ENCODE results near the gene KRTAP5-11. TPM values are rescaled to one million over a fixed set of nuclear protein-coding genes. Genes with fewer than 3 reads are reported as not detected.

Gene KRTAP5-11
- total RNA-seq, 1 donor from 2014 or later = not detected

GRCh38 chr11:71557257-71557656, 25.4 kb downstream of the KRTAP5-11 start:
- Histone ChIP-seq H3K36me3 (ENCODE audit: control insufficient read depth in 3 of 3, insufficient read depth in 3 of 3, low read length in 3 of 3) (no peaks in the 10 kb centered on the region), H3K4me1 (ENCODE audit: control insufficient read depth in 3 of 3, insufficient read depth in 3 of 3, low read length in 3 of 3) (no peaks in the 10 kb centered on the region), H3K9me3 (ENCODE audit: control insufficient read depth in 3 of 3, low read length in 3 of 3) (no peaks in the 10 kb centered on the region), H3K4me3 (ENCODE audit: low read length in 3 of 3) (no peak overlapping the region), H3K27ac (ENCODE audit: low read depth, low read length) (no peak overlapping the region), H3K27me3 (ENCODE audit: control insufficient read depth in 3 of 3, insufficient read depth in 3 of 3, low read length in 3 of 3) (no peaks in the 10 kb centered on the region), H3K9ac (ENCODE audit: low read depth in 1 of 3, low read length in 3 of 3) (no peak overlapping the region)

GRCh38 chr11:71556018-71556417, 26.7 kb downstream of the KRTAP5-11 start:
- Histone ChIP-seq H3K4me1 (ENCODE audit: control insufficient read depth in 3 of 3, insufficient read depth in 3 of 3, low read length in 3 of 3) (no peaks in the 10 kb centered on the region), H3K4me3 (ENCODE audit: low read length in 3 of 3) (no peak overlapping the region), H3K36me3 (ENCODE audit: control insufficient read depth in 3 of 3, insufficient read depth in 3 of 3, low read length in 3 of 3) (no peaks in the 10 kb centered on the region), H3K27me3 (ENCODE audit: control insufficient read depth in 3 of 3, insufficient read depth in 3 of 3, low read length in 3 of 3) (no peaks in the 10 kb centered on the region), H3K9ac (ENCODE audit: low read depth in 1 of 3, low read length in 3 of 3) (no peak overlapping the region), H3K9me3 (ENCODE audit: control insufficient read depth in 3 of 3, low read length in 3 of 3) (no peaks in the 10 kb centered on the region), H3K27ac (ENCODE audit: low read depth, low read length) (no peak overlapping the region)

DNA sequence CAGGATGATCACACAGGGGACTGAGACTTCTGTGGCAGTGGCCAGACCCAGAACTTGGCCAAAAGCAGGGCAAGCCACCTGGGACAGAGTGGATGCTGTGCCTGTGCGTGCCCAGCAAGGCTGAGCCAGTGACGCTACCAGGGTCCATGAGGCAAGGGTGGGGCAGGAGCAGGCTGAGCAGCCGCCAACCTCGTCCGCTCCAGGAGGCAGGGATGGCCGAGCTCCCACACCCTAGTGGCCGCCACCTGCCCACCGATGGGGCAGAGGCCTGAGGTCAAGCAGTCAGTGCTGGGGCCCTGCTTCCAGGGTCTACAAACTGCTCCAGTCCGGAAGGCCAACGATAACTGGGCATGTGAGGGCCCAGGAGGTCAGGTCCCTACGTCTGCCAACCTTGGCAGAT, 27.2 kb downstream of the KRTAP5-11 start:
- H3K9me3 ChIP-seq (ENCODE audit: control insufficient read depth in 3 of 3, low read length in 3 of 3) = no peaks in the 10 kb centered on the region
- H3K27me3 ChIP-seq (ENCODE audit: control insufficient read depth in 3 of 3, insufficient read depth in 3 of 3, low read length in 3 of 3) = no peaks in the 10 kb centered on the region
- H3K27ac ChIP-seq (ENCODE audit: low read depth, low read length) = no peak overlapping the region
- no peak overlapping the region for H3K9ac ChIP-seq (ENCODE audit: low read depth in 1 of 3, low read length in 3 of 3)
- no peaks in the 10 kb centered on the region for H3K4me1 ChIP-seq (ENCODE audit: control insufficient read depth in 3 of 3, insufficient read depth in 3 of 3, low read length in 3 of 3)
- no peak overlapping the region for H3K4me3 ChIP-seq (ENCODE audit: low read length in 3 of 3)
- H3K36me3 ChIP-seq (ENCODE audit: control insufficient read depth in 3 of 3, insufficient read depth in 3 of 3, low read length in 3 of 3) = no peaks in the 10 kb centered on the region

DNA sequence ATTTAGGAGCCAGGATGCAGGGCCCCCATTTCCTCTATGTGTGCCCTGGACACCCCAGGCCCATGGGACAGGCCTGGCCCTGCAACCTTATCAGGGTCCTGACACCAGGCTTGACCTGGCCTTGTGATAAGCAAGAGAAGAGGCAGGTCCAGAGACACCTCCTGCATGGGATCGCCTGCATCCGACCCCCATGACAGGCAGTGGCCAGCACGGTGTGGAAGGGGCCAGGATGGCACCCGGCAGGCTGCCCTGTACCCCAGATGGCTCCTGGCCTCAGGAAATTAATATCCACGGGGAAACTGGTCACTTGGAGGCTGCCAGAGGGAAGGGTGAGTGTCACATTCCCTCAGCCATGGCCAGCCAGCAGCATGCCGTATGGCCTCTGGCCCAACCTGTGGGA, 27.7 kb downstream of the KRTAP5-11 start:
- Histone ChIP-seq H3K36me3 (ENCODE audit: control insufficient read depth in 3 of 3, insufficient read depth in 3 of 3, low read length in 3 of 3) (no peaks in the 10 kb centered on the region), H3K4me1 (ENCODE audit: control insufficient read depth in 3 of 3, insufficient read depth in 3 of 3, low read length in 3 of 3) (no peaks in the 10 kb centered on the region), H3K27me3 (ENCODE audit: control insufficient read depth in 3 of 3, insufficient read depth in 3 of 3, low read length in 3 of 3) (no peaks in the 10 kb centered on the region), H3K4me3 (ENCODE audit: low read length in 3 of 3) (no peak overlapping the region), H3K9me3 (ENCODE audit: control insufficient read depth in 3 of 3, low read length in 3 of 3) (no peaks in the 10 kb centered on the region), H3K27ac (ENCODE audit: low read depth, low read length) (no peak overlapping the region), H3K9ac (ENCODE audit: low read depth in 1 of 3, low read length in 3 of 3) (no peak overlapping the region)

GRCh38 chr11:71551711-71552110, 31.0 kb downstream of the KRTAP5-11 start:
- no peaks in the 10 kb centered on the region for H3K4me1 ChIP-seq (ENCODE audit: control insufficient read depth in 3 of 3, insufficient read depth in 3 of 3, low read length in 3 of 3)
- no peak overlapping the region for H3K9ac ChIP-seq (ENCODE audit: low read depth in 1 of 3, low read length in 3 of 3)
- H3K27me3 ChIP-seq (ENCODE audit: control insufficient read depth in 3 of 3, insufficient read depth in 3 of 3, low read length in 3 of 3) = no peaks in the 10 kb centered on the region
- no peak overlapping the region for H3K27ac ChIP-seq (ENCODE audit: low read depth, low read length)
- H3K36me3 ChIP-seq (ENCODE audit: control insufficient read depth in 3 of 3, insufficient read depth in 3 of 3, low read length in 3 of 3) = no peaks in the 10 kb centered on the region
- no peak overlapping the region for H3K4me3 ChIP-seq (ENCODE audit: low read length in 3 of 3)
- H3K9me3 ChIP-seq (ENCODE audit: control insufficient read depth in 3 of 3, low read length in 3 of 3) = no peaks in the 10 kb centered on the region

- no peaks in the 10 kb centered on the region for H3K9me3 ChIP-seq (ENCODE audit: control insufficient read depth in 3 of 3, low read length in 3 of 3)
- no peak overlapping the region for H3K4me3 ChIP-seq (ENCODE audit: low read length in 3 of 3)
- no peak overlapping the region for H3K9ac ChIP-seq (ENCODE audit: low read depth in 1 of 3, low read length in 3 of 3)
- H3K27me3 ChIP-seq (ENCODE audit: control insufficient read depth in 3 of 3, insufficient read depth in 3 of 3, low read length in 3 of 3) = no peaks in the 10 kb centered on the region
- H3K27ac ChIP-seq (ENCODE audit: low read depth, low read length) = no peak overlapping the region
- no peaks in the 10 kb centered on the region for H3K4me1 ChIP-seq (ENCODE audit: control insufficient read depth in 3 of 3, insufficient read depth in 3 of 3, low read length in 3 of 3)
- no peaks in the 10 kb centered on the region for H3K36me3 ChIP-seq (ENCODE audit: control insufficient read depth in 3 of 3, insufficient read depth in 3 of 3, low read length in 3 of 3)
Observed at GRCh38 chr11:71548716-71549151, 33.9 kb downstream of the KRTAP5-11 start.

- no peak within 1 kb of the TSS for H3K9ac ChIP-seq (ENCODE audit: low read depth in 1 of 3, low read length in 3 of 3)
- H3K9me3 ChIP-seq (ENCODE audit: control insufficient read depth in 3 of 3, low read length in 3 of 3) = no peaks in the 10 kb centered on the region
- H3K4me3 ChIP-seq (ENCODE audit: low read length in 3 of 3) = no peak within 1 kb of the TSS
- H3K27ac ChIP-seq (ENCODE audit: low read depth, low read length) = no peak within 1 kb of the TSS
- peaks cover 0 to under 1% (median 0%) of the 10 kb centered on the region in 3 donors for H3K27me3 ChIP-seq (ENCODE audit: control insufficient read depth in 3 of 3, insufficient read depth in 3 of 3, low read length in 3 of 3)
- no peaks in the 10 kb centered on the region for H3K36me3 ChIP-seq (ENCODE audit: control insufficient read depth in 3 of 3, insufficient read depth in 3 of 3, low read length in 3 of 3)
- H3K4me1 ChIP-seq (ENCODE audit: control insufficient read depth in 3 of 3, insufficient read depth in 3 of 3, low read length in 3 of 3) = no peaks in the 10 kb centered on the region
Observed at GRCh38 chr11:71548120-71548519, 34.6 kb downstream of the KRTAP5-11 start, which contains the start of gene KRTAP5-9. Gene KRTAP5-9 (plus strand): TSS chr11:71548420. CDS start chr11:71548658, 238 bp downstream.

- Histone ChIP-seq H3K36me3 (ENCODE audit: control insufficient read depth in 3 of 3, insufficient read depth in 3 of 3, low read length in 3 of 3) (no peaks in the 10 kb centered on the region), H3K9me3 (ENCODE audit: control insufficient read depth in 3 of 3, low read length in 3 of 3) (no peaks in the 10 kb centered on the region), H3K27ac (ENCODE audit: low read depth, low read length) (no peak overlapping the region), H3K27me3 (ENCODE audit: control insufficient read depth in 3 of 3, insufficient read depth in 3 of 3, low read length in 3 of 3) (peaks cover 0 to 5% (median 0%) of the 10 kb centered on the region in 3 donors), H3K4me1 (ENCODE audit: control insufficient read depth in 3 of 3, insufficient read depth in 3 of 3, low read length in 3 of 3) (no peaks in the 10 kb centered on the region), H3K9ac (ENCODE audit: low read depth in 1 of 3, low read length in 3 of 3) (no peak overlapping the region), H3K4me3 (ENCODE audit: low read length in 3 of 3) (no peak overlapping the region)
Observed at GRCh38 chr11:71545405-71545966, 37.2 kb downstream of the KRTAP5-11 start.

DNA sequence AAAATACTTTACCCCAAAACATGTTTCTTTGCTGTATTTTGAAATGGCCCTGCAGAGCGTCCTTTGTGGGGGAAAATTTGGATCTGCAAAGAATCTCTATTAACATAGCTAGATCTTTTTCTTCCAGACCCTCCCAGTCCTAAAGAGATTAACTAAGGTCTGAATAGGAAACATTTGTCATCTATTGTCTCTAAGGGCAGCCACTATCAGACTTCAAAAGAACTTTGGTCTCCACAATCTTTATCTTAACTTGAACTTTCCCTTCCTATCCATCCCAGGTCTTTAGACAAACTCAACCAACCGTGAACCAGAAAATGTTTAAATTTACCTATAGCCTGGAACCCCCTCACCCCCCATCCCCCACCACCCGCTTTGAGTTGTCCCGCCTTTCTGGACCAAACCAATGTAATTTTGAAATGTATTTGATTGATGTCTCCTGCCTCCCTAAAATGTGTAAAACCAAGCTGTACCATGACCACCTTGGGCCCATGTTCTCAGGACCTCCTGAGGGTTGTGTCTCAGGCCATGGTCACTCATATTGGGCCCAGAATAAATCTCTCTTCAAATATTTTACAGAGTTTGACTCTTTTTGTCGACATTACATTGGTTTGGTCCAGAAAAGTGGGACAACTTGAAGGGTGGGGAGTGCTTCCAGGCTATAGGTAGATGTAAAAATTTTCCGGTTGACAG, 38.0 kb downstream of the KRTAP5-11 start:
- no peaks in the 10 kb centered on the region for H3K9me3 ChIP-seq (ENCODE audit: control insufficient read depth in 3 of 3, low read length in 3 of 3)
- no peaks in the 10 kb centered on the region for H3K4me1 ChIP-seq (ENCODE audit: control insufficient read depth in 3 of 3, insufficient read depth in 3 of 3, low read length in 3 of 3)
- peaks cover 0 to 5% (median 0%) of the 10 kb centered on the region in 3 donors for H3K27me3 ChIP-seq (ENCODE audit: control insufficient read depth in 3 of 3, insufficient read depth in 3 of 3, low read length in 3 of 3)
- no peak overlapping the region for H3K4me3 ChIP-seq (ENCODE audit: low read length in 3 of 3)
- H3K27ac ChIP-seq (ENCODE audit: low read depth, low read length) = no peak overlapping the region
- no peak overlapping the region for H3K9ac ChIP-seq (ENCODE audit: low read depth in 1 of 3, low read length in 3 of 3)
- H3K36me3 ChIP-seq (ENCODE audit: control insufficient read depth in 3 of 3, insufficient read depth in 3 of 3, low read length in 3 of 3) = no peaks in the 10 kb centered on the region

DNA sequence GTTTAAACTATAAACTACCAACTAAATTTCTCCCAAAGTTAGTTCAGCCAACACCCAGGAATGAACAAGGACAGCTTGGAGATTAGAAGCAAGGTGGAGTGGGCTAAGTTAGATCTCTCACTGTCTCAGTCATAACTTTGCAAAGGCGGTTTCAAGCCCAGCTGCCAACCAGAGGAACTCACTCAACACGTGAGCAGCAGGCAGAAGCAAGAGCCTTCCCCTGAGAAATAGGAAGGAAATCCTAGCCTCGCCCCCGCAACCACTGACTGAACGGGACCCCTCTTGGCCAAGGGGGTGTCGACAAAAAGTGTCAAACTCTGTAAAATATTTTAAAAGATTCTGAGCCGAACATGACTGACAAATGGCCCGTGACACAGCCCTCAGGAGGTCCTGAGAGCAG, 38.8 kb downstream of the KRTAP5-11 start:
- Histone ChIP-seq H3K9ac (ENCODE audit: low read depth in 1 of 3, low read length in 3 of 3) (no peak overlapping the region), H3K27ac (ENCODE audit: low read depth, low read length) (no peak overlapping the region), H3K9me3 (ENCODE audit: control insufficient read depth in 3 of 3, low read length in 3 of 3) (no peaks in the 10 kb centered on the region), H3K36me3 (ENCODE audit: control insufficient read depth in 3 of 3, insufficient read depth in 3 of 3, low read length in 3 of 3) (no peaks in the 10 kb centered on the region), H3K4me3 (ENCODE audit: low read length in 3 of 3) (no peak overlapping the region), H3K27me3 (ENCODE audit: control insufficient read depth in 3 of 3, insufficient read depth in 3 of 3, low read length in 3 of 3) (peaks cover 0 to 5% (median 0%) of the 10 kb centered on the region in 3 donors), H3K4me1 (ENCODE audit: control insufficient read depth in 3 of 3, insufficient read depth in 3 of 3, low read length in 3 of 3) (no peaks in the 10 kb centered on the region)

Data from skeletal muscle tissue (tissue), 4 donors.